H9 (cell line): Measurements from ENCODE around the gene AGBL3. TPM values are rescaled to one million over a fixed set of nuclear protein-coding genes. Genes with fewer than 3 reads are reported as not detected.
A peak's percentile ranks its signal among the peaks of the same experiment; 100 is the strongest.

ENCODE experiments used
- DNase-seq: peaks from one replicate; pipeline ENCODE4 v3.0.0-alpha.2; 2017
- H2AFZ ChIP-seq: one replicate; pipeline ENCODE4 v1.6.1; 2013; ENCODE audit warnings: mild to moderate bottlenecking, low read length, control low read depth, moderate library complexity
- H2AK5ac ChIP-seq: 2 replicates; pipeline ENCODE4 v1.6.1; 2013; ENCODE audit warnings: low read length, control low read depth, mixed read lengths; ENCODE audit not compliant: insufficient read length
- H2BK120ac ChIP-seq: one replicate; pipeline ENCODE4 v1.6.1; 2013; ENCODE audit warnings: low read depth, mild to moderate bottlenecking, low read length, control low read depth, inconsistent platforms; ENCODE audit not compliant: poor library complexity, severe bottlenecking
- H2BK12ac ChIP-seq: 2 replicates; pipeline ENCODE4 v1.6.1; 2013; ENCODE audit warnings: low read length, control low read depth, mixed read lengths, low read depth; ENCODE audit not compliant: insufficient read length
- H2BK15ac ChIP-seq: 2 replicates; pipeline ENCODE4 v1.6.1; 2013; ENCODE audit warnings: low read depth, low read length, control low read depth
- H2BK20ac ChIP-seq: one replicate; pipeline ENCODE4 v1.6.1; 2013; ENCODE audit warnings: low read depth, mild to moderate bottlenecking, low read length, control low read depth, inconsistent platforms; ENCODE audit not compliant: poor library complexity, severe bottlenecking
- H2BK5ac ChIP-seq: 2 replicates; pipeline ENCODE4 v1.6.1; 2013; ENCODE audit warnings: low read length, control low read depth, mixed read lengths; ENCODE audit not compliant: insufficient read length
- H3K14ac ChIP-seq: 2 replicates; pipeline ENCODE4 v1.6.1; 2013; ENCODE audit warnings: low read length, control low read depth; ENCODE audit not compliant: insufficient read depth
- H3K18ac ChIP-seq: 2 replicates; pipeline ENCODE4 v1.6.1; 2013; ENCODE audit warnings: low read depth, mild to moderate bottlenecking, mixed read lengths, low read length, control low read depth; ENCODE audit not compliant: insufficient read length
- H3K23ac ChIP-seq: 2 replicates; pipeline ENCODE4 v1.6.1; 2013; ENCODE audit warnings: low read length, control low read depth, mixed read lengths, low read depth; ENCODE audit not compliant: insufficient read length
- H3K23me2 ChIP-seq: 2 replicates; pipeline ENCODE4 v1.6.1; 2013; ENCODE audit warnings: low read depth, mild to moderate bottlenecking, mixed read lengths, low read length, control low read depth; ENCODE audit not compliant: insufficient read length, poor library complexity, severe bottlenecking
- H3K27ac ChIP-seq: 2 replicates; pipeline ENCODE4 v1.5.1; 2013; ENCODE audit warnings: low read length, control low read depth, mixed read lengths, low read depth; ENCODE audit not compliant: insufficient read length
- H3K27me3 ChIP-seq: 2 replicates; pipeline ENCODE4 v1.6.1; 2013; ENCODE audit warnings: low read length, control low read depth, inconsistent platforms; ENCODE audit not compliant: insufficient read depth
- H3K4ac ChIP-seq: 2 replicates; pipeline ENCODE4 v1.6.1; 2013; ENCODE audit warnings: low read depth, mild to moderate bottlenecking, control low read depth, inconsistent platforms, low read length, moderate library complexity
- H3K4me1 ChIP-seq: 2 replicates; pipeline ENCODE4 v1.6.1; 2013; ENCODE audit warnings: low read length, control low read depth, inconsistent platforms; ENCODE audit not compliant: insufficient read depth
- H3K4me2 ChIP-seq: 2 replicates; pipeline ENCODE4 v1.6.1; 2013; ENCODE audit warnings: low read length, control low read depth, mixed read lengths; ENCODE audit not compliant: insufficient read length, insufficient read depth
- H3K56ac ChIP-seq: 2 replicates; pipeline ENCODE4 v1.6.1; 2013; ENCODE audit warnings: low read depth, mild to moderate bottlenecking, mixed read lengths, low read length, control low read depth; ENCODE audit not compliant: insufficient read length
- H3K79me1 ChIP-seq: 2 replicates; pipeline ENCODE4 v1.6.1; 2013; ENCODE audit warnings: low read depth, mild to moderate bottlenecking, moderate library complexity, low read length, control low read depth, inconsistent platforms; ENCODE audit not compliant: insufficient read depth, poor library complexity, severe bottlenecking
- H3K79me2 ChIP-seq: 2 replicates; pipeline ENCODE4 v1.6.1; 2013; ENCODE audit warnings: low read length, control low read depth, inconsistent platforms; ENCODE audit not compliant: insufficient read depth
- H3K9ac ChIP-seq: 2 replicates; pipeline ENCODE4 v1.6.1; 2013; ENCODE audit warnings: low read length, control low read depth, mixed read lengths; ENCODE audit not compliant: insufficient read length; ENCODE audit errors: extremely low read depth
- H3K9me3 ChIP-seq: one replicate; pipeline ENCODE4 v1.6.1; 2013; ENCODE audit warnings: low read depth, low read length, inconsistent platforms; ENCODE audit not compliant: control insufficient read depth
- H3T11ph ChIP-seq: one replicate; pipeline ENCODE4 v1.6.1; 2013; ENCODE audit warnings: mild to moderate bottlenecking, low read length, control low read depth, inconsistent platforms
- H4K20me1 ChIP-seq: one replicate; pipeline ENCODE4 v1.6.1; 2013; ENCODE audit not compliant: control insufficient read depth, insufficient read length, insufficient read depth
- H4K5ac ChIP-seq: 2 replicates; pipeline ENCODE4 v1.6.1; 2013; ENCODE audit warnings: low read depth, mild to moderate bottlenecking, mixed read lengths, low read length, control low read depth; ENCODE audit not compliant: insufficient read length
- H4K8ac ChIP-seq: replicated peaks from 2 replicates; pipeline ENCODE4 v1.6.1; 2013; ENCODE audit warnings: low read length, control low read depth, mixed read lengths, low read depth; ENCODE audit not compliant: insufficient read length
- H4K91ac ChIP-seq: 2 replicates; pipeline ENCODE4 v1.6.1; 2013; ENCODE audit warnings: low read depth, mild to moderate bottlenecking, moderate library complexity, mixed read lengths, low read length, control low read depth; ENCODE audit not compliant: insufficient read length
- H3K27ac Mint-ChIP-seq, 3 experiments: 2 replicates in 2 of 3; 3 replicates in 1 of 3; pipeline ENCODE4 v1.8.0; 2020 to 2021; ENCODE audit warnings: mixed read lengths in 3 of 3, mild to moderate bottlenecking in 1 of 3, moderate library complexity in 1 of 3
- H3K27me3 Mint-ChIP-seq: 2 replicates; pipeline ENCODE4 v1.8.0; 2021; ENCODE audit warnings: low read depth, mild to moderate bottlenecking, moderate library complexity, mixed read lengths
- H3K36me3 Mint-ChIP-seq, 3 experiments: 2 replicates in 2 of 3; 3 replicates in 1 of 3; pipeline ENCODE4 v1.8.0; 2020 to 2021; ENCODE audit warnings: low read depth in 3 of 3, mixed read lengths in 3 of 3; ENCODE audit not compliant: insufficient read depth in 1 of 3
- H3K4me1 Mint-ChIP-seq, 2 experiments: 2 replicates each; pipeline ENCODE4 v1.8.0; 2020; ENCODE audit warnings: mixed read lengths in 2 of 2
- H3K4me3 Mint-ChIP-seq, 2 experiments: 2 replicates in 1 of 2; 3 replicates in 1 of 2; pipeline ENCODE4 v1.8.0; 2020 to 2021; ENCODE audit warnings: mild to moderate bottlenecking in 2 of 2, mixed read lengths in 2 of 2, moderate library complexity in 1 of 2
- H3K9me3 Mint-ChIP-seq, 2 experiments: 2 replicates in 1 of 2; 3 replicates in 1 of 2; pipeline ENCODE4 v1.8.0; 2020; ENCODE audit warnings: mild to moderate bottlenecking in 2 of 2, mixed read lengths in 2 of 2, moderate library complexity in 1 of 2
- CTCF ChIP-seq: fragments of 200-600 bp; sonication (generic); conservative IDR thresholded peaks from 3 replicates; pipeline ENCODE4 v1.8.0; 2021; ENCODE audit warnings: antibody characterized with exemption, mild to moderate bottlenecking
- WGBS: extraction: QIAGEN DNeasy Blood & Tissue Kit; methylation state at CpG from one replicate; pipeline ENCODE4 v1.1.7; 2013; ENCODE audit warnings: missing lambda C conversion rate, low lambda C conversion rate, mixed read lengths; ENCODE audit not compliant: insufficient read length; ENCODE audit errors: extremely low coverage; 5-methylcytosine and 5-hydroxymethylcytosine counted together
- total RNA-seq: library from RNA; stranded (reverse); gene quantifications from 2 replicates; pipeline ENCODE4 v1.2.1, GENCODE V29; 2021

AGBL3 gene
- total RNA-seq, 1 experiment from 2014 or later = 2.4 TPM

GRCh38 chr7:135169141-135169963, 183.0 kb downstream of the AGBL3 start:
- Histone ChIP-seq H3K4me1 (0 out of 2 replicates have a peak, but pooled peaks cover 2% of the 10 kb centered on the region), H4K20me1 (no peaks in the 10 kb centered on the region), H2AK5ac (no peak overlapping the region), H3K18ac (no peak overlapping the region), H3K9me3 (no peaks in the 10 kb centered on the region), H3K27ac (no peak overlapping the region), H3K14ac (0 out of 2 replicates have a peak overlapping the region, but pooled peaks have one; percentile 91), H3K4me2 (peak overlapping the region; percentile 69), H3K27me3 (no peaks in the 10 kb centered on the region), H2BK5ac (no peak overlapping the region), H3T11ph (no peak overlapping the region), H4K8ac (no peak overlapping the region), H2AFZ (no peak overlapping the region), H2BK20ac (no peak overlapping the region), H2BK12ac (no peak overlapping the region), H2BK120ac (no peak overlapping the region), H3K23me2 (peaks cover 8% of the 10 kb centered on the region), H3K56ac (no peak overlapping the region), H3K79me1 (no peaks in the 10 kb centered on the region), H2BK15ac (no peak overlapping the region), H4K5ac (no peak overlapping the region), H3K4ac (no peak overlapping the region), H4K91ac (no peak overlapping the region), H3K23ac (no peak overlapping the region), H3K79me2 (no peaks in the 10 kb centered on the region; the same call in 1 of the 2 replicates), H3K9ac (peak overlapping the region; percentile 70)
- DNase-seq = peak; percentile 86
- peak; percentile 70 for TF ChIP-seq CTCF
- H3K27me3 Mint-ChIP-seq = no peaks in the 10 kb centered on the region
- no CpG with 5 or more reads among the region's 11 CpGs for WGBS
- H3K27ac Mint-ChIP-seq = peak overlapping the region; percentile 90 to 95 (median 94)
- H3K4me3 Mint-ChIP-seq = peak overlapping the region; percentile 82 to 84
- H3K9me3 Mint-ChIP-seq = no peaks in the 10 kb centered on the region
- H3K4me1 Mint-ChIP-seq = peaks cover 30 to 31% of the 10 kb centered on the region in 2 experiments
- peaks cover 41 to 48% (median 47%) of the 10 kb centered on the region in 3 experiments; a peak in 6 of 7 replicates for H3K36me3 Mint-ChIP-seq
